Transverse colon (tissue), 4 donors: ENCODE measurements around the gene AFG1L.
A peak's percentile ranks its signal among the peaks of the same experiment; 100 is the strongest.

Experiments used
- POLR2A ChIP-seq: fragments of 450-650 bp; IDR thresholded peaks from one replicate; pipeline ENCODE4 v1.6.1; 2016; ENCODE audit warnings: antibody characterized with exemption, mild to moderate bottlenecking, moderate library complexity
- POLR2AphosphoS5 ChIP-seq, 3 donors: sonication (generic); formaldehyde crosslinking; IDR thresholded peaks; one replicate each; pipeline ENCODE4 v1.6.1; 2016; ENCODE audit warnings: antibody characterized with exemption in 3 of 3
- TF ChIP-seq, protein P1 (sequence below), 5 experiments: fragments of 200-600 bp in 3 of 5; fragments of 450-650 bp in 2 of 5; sonication (generic) in 3 of 5; IDR thresholded peaks; 1 replicate in 2 of 5; 2 replicates in 3 of 5; pipeline ENCODE4 v1.5.1; 2016 to 2017; ENCODE audit warnings: antibody characterized with exemption in 5 of 5, inconsistent platforms in 3 of 5, mild to moderate bottlenecking in 2 of 5, moderate library complexity in 1 of 5

GRCh38 chr6:108559097-108559883 lies 264.4 kb downstream of the AFG1L start:
- TF ChIP-seq, protein P1, sequence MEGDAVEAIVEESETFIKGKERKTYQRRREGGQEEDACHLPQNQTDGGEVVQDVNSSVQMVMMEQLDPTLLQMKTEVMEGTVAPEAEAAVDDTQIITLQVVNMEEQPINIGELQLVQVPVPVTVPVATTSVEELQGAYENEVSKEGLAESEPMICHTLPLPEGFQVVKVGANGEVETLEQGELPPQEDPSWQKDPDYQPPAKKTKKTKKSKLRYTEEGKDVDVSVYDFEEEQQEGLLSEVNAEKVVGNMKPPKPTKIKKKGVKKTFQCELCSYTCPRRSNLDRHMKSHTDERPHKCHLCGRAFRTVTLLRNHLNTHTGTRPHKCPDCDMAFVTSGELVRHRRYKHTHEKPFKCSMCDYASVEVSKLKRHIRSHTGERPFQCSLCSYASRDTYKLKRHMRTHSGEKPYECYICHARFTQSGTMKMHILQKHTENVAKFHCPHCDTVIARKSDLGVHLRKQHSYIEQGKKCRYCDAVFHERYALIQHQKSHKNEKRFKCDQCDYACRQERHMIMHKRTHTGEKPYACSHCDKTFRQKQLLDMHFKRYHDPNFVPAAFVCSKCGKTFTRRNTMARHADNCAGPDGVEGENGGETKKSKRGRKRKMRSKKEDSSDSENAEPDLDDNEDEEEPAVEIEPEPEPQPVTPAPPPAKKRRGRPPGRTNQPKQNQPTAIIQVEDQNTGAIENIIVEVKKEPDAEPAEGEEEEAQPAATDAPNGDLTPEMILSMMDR (IDR thresholded peaks at IDR 0.05): no peak
- TF ChIP-seq POLR2AphosphoS5 (IDR thresholded peaks at IDR 0.05) (peak; percentile 92 to 99 (median 99)), POLR2A (peak; percentile 87)
